Transverse colon (tissue), 4 donors: ENCODE data around the gene PSMB7. TPM values are rescaled to one million over a fixed set of nuclear protein-coding genes. Genes with fewer than 3 reads are reported as not detected.
A peak's percentile ranks its signal among the peaks of the same experiment; 100 is the strongest.

Experiments used
- DNase-seq: peaks from one replicate; pipeline ENCODE4 v3.0.0-alpha.2; 2019
- H3K27ac ChIP-seq, 4 donors: fragments of 200-600 bp; sonication (generic); 2 replicates each; pipeline ENCODE4 v1.5.1; 2016 to 2018; ENCODE audit warnings: inconsistent platforms in 4 of 4
- H3K27me3 ChIP-seq: fragments of 200-600 bp; sonication (generic); 2 replicates; pipeline ENCODE4 v1.5.1; 2017; ENCODE audit warnings: inconsistent platforms
- H3K36me3 ChIP-seq, 4 donors: fragments of 200-600 bp; sonication (generic); 2 replicates each; pipeline ENCODE4 v1.5.1; 2017 to 2019; ENCODE audit warnings: inconsistent platforms in 4 of 4
- H3K4me1 ChIP-seq, 4 donors: fragments of 200-600 bp; sonication (generic); 2 replicates each; pipeline ENCODE4 v1.5.1; 2017 to 2020; ENCODE audit warnings: inconsistent platforms in 4 of 4
- H3K4me3 ChIP-seq, 4 donors: fragments of 200-600 bp; sonication (generic); 1 replicate in 1 of 4; 2 replicates in 3 of 4; pipeline versions ENCODE4 v1.5.1 to v1.6.1; 2017 to 2019; ENCODE audit warnings: inconsistent platforms in 4 of 4
- H3K9me3 ChIP-seq, 2 donors: fragments of 200-600 bp; sonication (generic); 2 replicates each; pipeline ENCODE4 v1.5.1; 2017 to 2019; ENCODE audit warnings: inconsistent platforms in 2 of 2
- EP300 ChIP-seq: sonication (generic); formaldehyde crosslinking; IDR thresholded peaks from one replicate; pipeline ENCODE4 v1.6.1; 2017; ENCODE audit warnings: antibody characterized with exemption, low read depth
- POLR2A ChIP-seq: fragments of 450-650 bp; IDR thresholded peaks from one replicate; pipeline ENCODE4 v1.6.1; 2016; ENCODE audit warnings: antibody characterized with exemption, mild to moderate bottlenecking, moderate library complexity
- POLR2AphosphoS5 ChIP-seq, 3 donors: sonication (generic); formaldehyde crosslinking; IDR thresholded peaks; one replicate each; pipeline ENCODE4 v1.6.1; 2016; ENCODE audit warnings: antibody characterized with exemption in 3 of 3
- WGBS, 2 donors: methylation state at CpG; one replicate each; pipeline ENCODE4 v1.1.5; 2018; ENCODE audit warnings: low coverage in 1 of 2; 5-methylcytosine and 5-hydroxymethylcytosine counted together
- in situ Hi-C, 4 donors: fragments of 200-750 bp; cut with MboI; loops; one replicate each; pipeline versions ENCODE4 v1.15.0 to v1.15.1; 2017; ENCODE audit warnings: low sequenced_read_pairs in 3 of 4, low pct_ligation_motif_present in 1 of 4, low pct_unique_long_range_greater_than_20kb in 1 of 4
- intact Hi-C: fragments of 100-400 bp; cut with DNase I; formaldehyde crosslinking; loops from one replicate; pipeline ENCODE4 v1.15.1; 2023; ENCODE audit warnings: low total_unique reads
- total RNA-seq, 4 donors: library from RNA; depleted of rRNA; stranded (reverse); fragments of >200 nt; gene quantifications; one replicate each; pipeline ENCODE4 v1.1.0, GENCODE V29; 2016
- TF ChIP-seq, protein P1 (sequence below), 5 experiments: fragments of 200-600 bp in 3 of 5; fragments of 450-650 bp in 2 of 5; sonication (generic) in 3 of 5; IDR thresholded peaks; 1 replicate in 2 of 5; 2 replicates in 3 of 5; pipeline ENCODE4 v1.5.1; 2016 to 2017; ENCODE audit warnings: antibody characterized with exemption in 5 of 5, inconsistent platforms in 3 of 5, mild to moderate bottlenecking in 2 of 5, moderate library complexity in 1 of 5

The PSMB7 gene
- total RNA-seq, 4 donors from 2014 or later, result 11.6 to 136 (median 51.6) TPM

- Histone ChIP-seq H3K4me1 (peaks cover 4 to 13% (median 8%) of the 10 kb centered on the region in 4 donors), H3K9me3 (no peaks in the 10 kb centered on the region), H3K4me3 (no peak overlapping the region), H3K36me3 (peaks cover 0 to 35% (median 13%) of the 10 kb centered on the region in 4 donors), H3K27ac (no peak overlapping the region), H3K27me3 (no peaks in the 10 kb centered on the region)
- TF ChIP-seq POLR2AphosphoS5 (IDR thresholded peaks at IDR 0.05) (no peak), POLR2A (no peak), EP300 (no peak)
- TF ChIP-seq, protein P1, sequence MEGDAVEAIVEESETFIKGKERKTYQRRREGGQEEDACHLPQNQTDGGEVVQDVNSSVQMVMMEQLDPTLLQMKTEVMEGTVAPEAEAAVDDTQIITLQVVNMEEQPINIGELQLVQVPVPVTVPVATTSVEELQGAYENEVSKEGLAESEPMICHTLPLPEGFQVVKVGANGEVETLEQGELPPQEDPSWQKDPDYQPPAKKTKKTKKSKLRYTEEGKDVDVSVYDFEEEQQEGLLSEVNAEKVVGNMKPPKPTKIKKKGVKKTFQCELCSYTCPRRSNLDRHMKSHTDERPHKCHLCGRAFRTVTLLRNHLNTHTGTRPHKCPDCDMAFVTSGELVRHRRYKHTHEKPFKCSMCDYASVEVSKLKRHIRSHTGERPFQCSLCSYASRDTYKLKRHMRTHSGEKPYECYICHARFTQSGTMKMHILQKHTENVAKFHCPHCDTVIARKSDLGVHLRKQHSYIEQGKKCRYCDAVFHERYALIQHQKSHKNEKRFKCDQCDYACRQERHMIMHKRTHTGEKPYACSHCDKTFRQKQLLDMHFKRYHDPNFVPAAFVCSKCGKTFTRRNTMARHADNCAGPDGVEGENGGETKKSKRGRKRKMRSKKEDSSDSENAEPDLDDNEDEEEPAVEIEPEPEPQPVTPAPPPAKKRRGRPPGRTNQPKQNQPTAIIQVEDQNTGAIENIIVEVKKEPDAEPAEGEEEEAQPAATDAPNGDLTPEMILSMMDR (IDR thresholded peaks at IDR 0.05), result no peak
- DNase-seq, result no peak
- WGBS, 2 donors, result 86% methylated on average over 9 of the region's 9 CpGs; no CpG with 5 or more reads in 1 of the 2 donors
- in situ Hi-C loops (no loop called here), intact Hi-C loops (no loop called here)
These were observed 69.4 kb downstream of the PSMB7 start for GRCh38 chr9:124345751-124346281.

DNA sequence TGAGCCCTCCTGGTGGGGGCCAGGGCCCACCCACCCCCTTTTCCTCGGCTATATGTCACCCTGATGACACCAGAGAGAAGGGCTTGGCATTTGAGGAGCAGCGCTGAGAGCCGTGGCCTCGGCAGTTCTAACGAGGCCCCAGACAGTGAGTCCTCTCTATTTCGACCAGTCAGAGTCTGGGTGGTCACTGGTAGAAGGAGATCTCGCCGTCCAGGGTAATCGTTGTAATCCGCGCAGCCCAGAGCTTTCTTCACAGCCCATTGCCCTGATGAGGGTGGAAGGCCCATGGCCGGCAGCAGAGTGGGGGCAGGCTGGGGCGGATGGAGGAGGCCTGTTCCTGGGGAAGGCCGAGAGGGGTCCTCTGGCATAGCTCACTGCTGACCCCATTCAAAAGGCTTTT lies 70.2 kb downstream of the PSMB7 start:
- H3K36me3 ChIP-seq, result peaks cover 0 to 35% (median 11%) of the 10 kb centered on the region in 4 donors

GRCh38 chr9:124344291-124345050 lies 70.8 kb downstream of the PSMB7 start:
- intact Hi-C loops, result no loop called here
- DNase-seq, result no peak
- no peak overlapping the region for H3K4me3 ChIP-seq
- in situ Hi-C loops, result no loop called here
- WGBS, 2 donors, result 80 to 96% methylated on average over 1 to 28 of the region's 29 CpGs
- H3K27me3 ChIP-seq, result no peaks in the 10 kb centered on the region
- peaks cover 0 to 35% (median 8%) of the 10 kb centered on the region in 4 donors for H3K36me3 ChIP-seq
- H3K4me1 ChIP-seq, result peaks cover 4 to 13% (median 8%) of the 10 kb centered on the region in 4 donors
- no peak overlapping the region for H3K27ac ChIP-seq
- TF ChIP-seq, protein P1 (IDR thresholded peaks at IDR 0.05), result no peak
- no peak for TF ChIP-seq POLR2A
- no peak for TF ChIP-seq EP300
- TF ChIP-seq POLR2AphosphoS5 (IDR thresholded peaks at IDR 0.05), result no peak
- H3K9me3 ChIP-seq, result no peaks in the 10 kb centered on the region

More for the DNA sequence above, 70.2 kb downstream of the PSMB7 start:
- no peak for DNase-seq
- in situ Hi-C loops, result no loop called here
- Histone ChIP-seq H3K4me1 (peaks cover 4 to 13% (median 8%) of the 10 kb centered on the region in 4 donors), H3K9me3 (no peaks in the 10 kb centered on the region), H3K27me3 (no peaks in the 10 kb centered on the region), H3K4me3 (no peak overlapping the region), H3K27ac (no peak overlapping the region)
- intact Hi-C loops, result no loop called here
- whole genome bisulfite sequencing, 2 donors, result 92% methylated on average over 14 of the region's 14 CpGs; no CpG with 5 or more reads in 1 of the 2 donors
- TF ChIP-seq, protein P1 (IDR thresholded peaks at IDR 0.05), result no peak
- no peak for TF ChIP-seq POLR2A
- TF ChIP-seq EP300, result no peak
- no peak for TF ChIP-seq POLR2AphosphoS5 (IDR thresholded peaks at IDR 0.05)

DNA sequence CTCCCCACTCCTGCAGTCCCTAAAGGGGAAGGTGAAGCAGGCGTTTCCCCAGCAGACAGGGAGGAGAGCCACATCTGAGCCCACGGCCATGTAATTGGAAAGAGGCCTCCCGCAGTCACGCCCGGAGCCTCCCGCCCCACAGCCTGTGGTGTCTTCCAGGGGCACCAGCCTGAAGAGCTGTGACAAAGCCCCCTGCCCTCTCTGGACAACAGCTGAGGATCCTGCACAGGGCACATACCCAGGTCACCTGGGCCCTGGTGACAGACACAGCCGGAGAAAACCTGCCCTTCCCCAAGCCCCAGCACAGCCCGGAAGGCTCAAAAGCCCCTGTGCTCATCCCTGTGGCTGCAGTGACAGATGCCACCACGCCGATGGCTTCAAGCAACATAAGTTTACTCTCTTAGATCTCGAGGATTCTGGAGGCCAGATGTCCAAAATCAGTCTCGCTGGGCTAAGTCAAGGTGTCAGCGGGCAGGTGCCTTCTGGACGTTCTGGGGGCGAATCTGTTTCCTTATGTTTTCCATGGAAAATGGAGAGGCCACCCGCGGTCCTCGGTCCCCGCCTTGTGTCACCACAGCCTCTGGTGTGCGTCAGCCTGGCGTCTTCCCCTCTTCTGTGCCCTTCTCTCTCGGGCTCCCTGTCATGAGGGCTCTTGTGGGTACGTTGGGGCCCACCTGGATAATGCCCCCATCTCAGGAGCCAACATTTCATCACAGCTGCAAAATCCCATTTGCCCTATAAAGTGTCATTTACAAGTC lies 71.5 kb downstream of the PSMB7 start:
- Histone ChIP-seq H3K27ac (peak overlapping the region; percentile 34 to 72 (median 52)), H3K27me3 (no peaks in the 10 kb centered on the region), H3K9me3 (no peaks in the 10 kb centered on the region), H3K4me1 (peaks cover 4 to 13% (median 8%) of the 10 kb centered on the region in 4 donors), H3K4me3 (no peak overlapping the region), H3K36me3 (peaks cover 0 to 29% (median 5%) of the 10 kb centered on the region in 4 donors)
- WGBS, 2 donors, result 83% methylated on average over 23 of the region's 23 CpGs; no CpG with 5 or more reads in 1 of the 2 donors
- in situ Hi-C loops (no loop called here), intact Hi-C loops (no loop called here)
- no peak for DNase-seq
- TF ChIP-seq POLR2A (no peak), POLR2AphosphoS5 (IDR thresholded peaks at IDR 0.05) (no peak), EP300 (no peak)
- TF ChIP-seq, protein P1 (IDR thresholded peaks at IDR 0.05), result no peak
